Thoracic aorta (tissue), 2 donors: Measurements from ENCODE around the gene CHD6. TPM values are rescaled to one million over a fixed set of nuclear protein-coding genes. Genes with fewer than 3 reads are reported as not detected.

Experiments
- ATAC-seq: fragments of 150-250 bp; one replicate; pipeline ENCODE4 v1.8.0; 2017; ENCODE audit warnings: low read depth; ENCODE audit not compliant: insufficient number of reproducible peaks, low FRiP score
- DNase-seq: peaks from one replicate; pipeline ENCODE4 v3.0.0-alpha.2; 2020; ENCODE audit warnings: low spot score
- H3K27ac ChIP-seq, 2 donors: fragments of 200-600 bp; sonication (generic); 1 replicate in 1 of 2; 2 replicates in 1 of 2; pipeline ENCODE4 v1.5.1; 2016; ENCODE audit warnings: mild to moderate bottlenecking in 2 of 2, moderate library complexity in 2 of 2
- H3K27me3 ChIP-seq: fragments of 200-600 bp; sonication (generic); replicated peaks from 2 replicates; pipeline ENCODE4 v1.6.0; 2016; ENCODE audit warnings: mild to moderate bottlenecking; ENCODE audit not compliant: insufficient read depth
- H3K36me3 ChIP-seq: fragments of 200-600 bp; sonication (generic); one replicate; pipeline ENCODE4 v1.5.1; 2016
- H3K4me1 ChIP-seq, 2 donors: fragments of 200-600 bp; sonication (generic); 1 replicate in 1 of 2; 2 replicates in 1 of 2; pipeline versions ENCODE4 v1.5.1 to v1.6.0; 2016; ENCODE audit warnings: low read depth in 2 of 2, mild to moderate bottlenecking in 1 of 2; ENCODE audit not compliant: control insufficient read depth in 1 of 2
- H3K4me3 ChIP-seq: fragments of 200-600 bp; sonication (generic); 2 replicates; pipeline ENCODE4 v1.5.1; 2016; ENCODE audit warnings: mild to moderate bottlenecking
- H3K9me3 ChIP-seq: fragments of 200-600 bp; sonication (generic); 2 replicates; pipeline ENCODE4 v1.5.1; 2016
- total RNA-seq, 2 donors: library from RNA; depleted of rRNA; stranded (reverse); fragments of >200 nt; gene quantifications; one replicate each; pipeline versions ENCODE4 v1.1.0 to v1.2.3, GENCODE V29; 2016
- TF ChIP-seq, protein P1 (sequence below): fragments of 200-600 bp; sonication (generic); IDR thresholded peaks from one replicate; pipeline ENCODE4 v1.5.1; 2019; ENCODE audit warnings: antibody characterized with exemption

Gene CHD6
- total RNA-seq, 2 donors from 2014 or later: 43.9 to 44.6 TPM

DNA sequence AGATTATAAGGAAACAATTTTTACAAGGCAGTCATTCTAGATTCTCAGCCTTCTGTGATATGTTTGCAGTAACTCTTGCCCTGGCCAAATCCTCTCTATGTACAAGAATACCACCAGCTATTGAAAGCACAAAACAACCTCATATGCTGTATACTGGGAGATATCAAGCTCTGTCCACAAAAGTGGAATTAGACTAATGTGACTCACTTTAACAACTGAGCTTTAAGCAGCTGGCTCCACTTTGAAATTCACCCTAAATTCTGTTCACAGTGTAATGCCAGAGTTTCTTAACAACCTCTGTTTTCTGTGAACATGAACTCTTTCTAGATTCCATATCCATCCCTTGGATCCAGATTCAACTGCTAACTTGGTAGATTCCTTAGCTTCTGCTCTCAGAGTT is 47.6 kb downstream of the CHD6 start:
- ATAC-seq: no peak
- peaks cover 7% of the 10 kb centered on the region for H3K9me3 ChIP-seq
- no peak for DNase-seq
- H3K36me3 ChIP-seq: no peaks in the 10 kb centered on the region
- H3K4me1 ChIP-seq: peaks cover 30 to 78% of the 10 kb centered on the region in 2 donors
- H3K27me3 ChIP-seq: no peaks in the 10 kb centered on the region
- TF ChIP-seq, protein P1, sequence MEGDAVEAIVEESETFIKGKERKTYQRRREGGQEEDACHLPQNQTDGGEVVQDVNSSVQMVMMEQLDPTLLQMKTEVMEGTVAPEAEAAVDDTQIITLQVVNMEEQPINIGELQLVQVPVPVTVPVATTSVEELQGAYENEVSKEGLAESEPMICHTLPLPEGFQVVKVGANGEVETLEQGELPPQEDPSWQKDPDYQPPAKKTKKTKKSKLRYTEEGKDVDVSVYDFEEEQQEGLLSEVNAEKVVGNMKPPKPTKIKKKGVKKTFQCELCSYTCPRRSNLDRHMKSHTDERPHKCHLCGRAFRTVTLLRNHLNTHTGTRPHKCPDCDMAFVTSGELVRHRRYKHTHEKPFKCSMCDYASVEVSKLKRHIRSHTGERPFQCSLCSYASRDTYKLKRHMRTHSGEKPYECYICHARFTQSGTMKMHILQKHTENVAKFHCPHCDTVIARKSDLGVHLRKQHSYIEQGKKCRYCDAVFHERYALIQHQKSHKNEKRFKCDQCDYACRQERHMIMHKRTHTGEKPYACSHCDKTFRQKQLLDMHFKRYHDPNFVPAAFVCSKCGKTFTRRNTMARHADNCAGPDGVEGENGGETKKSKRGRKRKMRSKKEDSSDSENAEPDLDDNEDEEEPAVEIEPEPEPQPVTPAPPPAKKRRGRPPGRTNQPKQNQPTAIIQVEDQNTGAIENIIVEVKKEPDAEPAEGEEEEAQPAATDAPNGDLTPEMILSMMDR: no peak
- H3K27ac ChIP-seq: no peak overlapping the region
- H3K4me3 ChIP-seq: no peak overlapping the region

GRCh38 chr20:41567615-41568014 is 50.6 kb downstream of the CHD6 start:
- Histone ChIP-seq H3K36me3 (no peaks in the 10 kb centered on the region), H3K27ac (no peak overlapping the region), H3K4me1 (peaks cover 18 to 57% of the 10 kb centered on the region in 2 donors), H3K27me3 (no peaks in the 10 kb centered on the region), H3K4me3 (no peak overlapping the region), H3K9me3 (no peaks in the 10 kb centered on the region)
- no peak for DNase-seq
- ATAC-seq: no peak
- TF ChIP-seq, protein P1: no peak

GRCh38 chr20:41566896-41567527 is 51.2 kb downstream of the CHD6 start:
- Histone ChIP-seq H3K4me3 (no peak overlapping the region), H3K9me3 (no peaks in the 10 kb centered on the region), H3K27ac (no peak overlapping the region), H3K27me3 (no peaks in the 10 kb centered on the region), H3K4me1 (peaks cover 12 to 51% of the 10 kb centered on the region in 2 donors), H3K36me3 (no peaks in the 10 kb centered on the region)
- DNase-seq: no peak
- no peak for ATAC-seq
- TF ChIP-seq, protein P1: no peak

DNA sequence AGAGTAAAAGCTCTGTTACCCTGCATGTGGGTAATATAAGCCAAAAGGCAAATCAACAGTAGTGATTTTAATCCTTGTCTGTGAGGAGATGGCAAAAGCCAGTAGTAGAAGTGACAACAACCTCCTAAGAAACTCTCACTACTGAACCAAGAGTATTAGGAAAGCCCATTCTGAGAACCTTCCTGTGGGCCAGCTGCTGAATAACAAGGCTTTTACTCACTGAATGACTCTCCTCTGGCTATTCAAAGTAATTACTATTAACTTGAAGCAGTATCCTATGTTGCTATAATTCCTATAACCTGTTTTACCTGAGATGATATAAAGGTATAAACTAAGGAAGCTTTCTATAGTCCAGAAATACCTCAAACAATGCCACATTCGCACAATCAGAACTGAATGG is 55.1 kb downstream of the CHD6 start:
- DNase-seq (no peak), ATAC-seq (no peak)
- Histone ChIP-seq H3K4me3 (no peak overlapping the region), H3K9me3 (no peaks in the 10 kb centered on the region), H3K4me1 (peaks cover 13 to 31% of the 10 kb centered on the region in 2 donors), H3K36me3 (no peaks in the 10 kb centered on the region), H3K27ac (no peak overlapping the region), H3K27me3 (no peaks in the 10 kb centered on the region)
- TF ChIP-seq, protein P1: no peak

DNA sequence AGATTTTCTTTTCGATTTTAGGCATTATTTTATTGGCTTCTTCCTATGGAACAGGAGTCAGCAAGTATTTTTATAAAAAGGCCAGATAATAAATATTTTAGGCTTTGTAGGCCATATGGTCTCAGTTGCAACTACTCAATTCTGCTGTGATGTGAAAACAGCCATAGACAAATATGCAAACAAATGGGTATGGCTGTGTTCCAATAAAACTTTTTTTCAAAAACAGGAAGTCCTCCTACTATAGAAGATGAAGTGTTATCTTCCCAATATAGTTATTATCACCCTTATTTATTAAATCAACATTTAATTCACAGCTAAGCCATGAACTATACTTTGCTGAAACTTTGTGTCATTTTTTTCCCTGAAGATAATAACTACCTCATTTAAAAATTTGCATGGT is 57.2 kb downstream of the CHD6 start:
- H3K9me3 ChIP-seq: no peaks in the 10 kb centered on the region
- H3K4me1 ChIP-seq: peaks cover 16 to 24% of the 10 kb centered on the region in 2 donors
- no peak overlapping the region for H3K4me3 ChIP-seq
- no peak for ATAC-seq
- TF ChIP-seq, protein P1: no peak
- no peak overlapping the region for H3K27ac ChIP-seq
- no peaks in the 10 kb centered on the region for H3K27me3 ChIP-seq
- DNase-seq: no peak
- H3K36me3 ChIP-seq: no peaks in the 10 kb centered on the region
